ENCODE data around the gene GRXCR2. TPM values are rescaled to one million over a fixed set of nuclear protein-coding genes. Genes with fewer than 3 reads are reported as not detected.
"Not testable (repeated sequence)": the region's sequence is repeated elsewhere in the genome, so short reads cannot be mapped to it uniquely, and the experiment has no call there.

Gene GRXCR2
- total RNA-seq, 1 donor from 2014 or later: not detected

DNA sequence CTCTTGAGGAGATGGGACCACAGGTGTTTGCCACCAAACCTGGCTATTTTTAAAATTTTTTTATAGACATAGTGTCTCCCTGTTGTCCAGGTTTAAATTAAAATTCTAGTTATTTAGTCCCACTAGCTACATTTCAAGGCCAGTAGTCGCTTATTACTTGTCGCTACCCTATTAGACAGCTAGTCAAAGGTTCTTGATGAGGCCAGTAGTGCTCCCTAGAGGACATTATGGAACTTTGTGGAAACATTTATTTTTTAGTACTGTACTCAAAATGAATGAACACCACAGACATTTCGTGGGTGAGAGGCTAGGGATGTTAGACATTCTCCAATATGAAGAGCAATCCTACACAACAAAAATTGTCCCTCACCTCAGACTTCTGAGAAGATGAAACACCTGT lies 14.4 kb upstream of the GRXCR2 start:
- intact Hi-C loops (cut with micrococcal nuclease): no loop called here

DNA sequence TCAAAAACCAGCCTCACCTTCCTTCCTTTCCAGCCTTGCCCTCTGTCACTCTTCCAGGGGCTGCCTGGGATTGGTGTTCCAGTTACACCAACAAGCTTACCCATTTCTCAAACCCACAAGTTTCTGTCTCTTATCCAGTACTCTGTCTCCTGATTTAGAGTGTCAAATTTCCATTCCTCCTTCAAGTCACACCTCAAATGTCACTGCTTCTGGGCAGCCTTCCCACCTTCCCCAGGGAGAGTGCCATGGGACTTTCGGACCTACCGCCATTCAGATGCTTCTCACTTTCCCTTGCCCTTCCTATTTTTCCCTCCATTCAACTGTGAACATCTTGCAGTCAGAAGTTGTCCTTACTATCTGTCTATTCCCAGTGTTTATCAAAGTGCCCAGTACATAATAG lies 2.0 kb upstream of the GRXCR2 start:
- intact Hi-C loops (cut with micrococcal nuclease): no loop called here

DNA sequence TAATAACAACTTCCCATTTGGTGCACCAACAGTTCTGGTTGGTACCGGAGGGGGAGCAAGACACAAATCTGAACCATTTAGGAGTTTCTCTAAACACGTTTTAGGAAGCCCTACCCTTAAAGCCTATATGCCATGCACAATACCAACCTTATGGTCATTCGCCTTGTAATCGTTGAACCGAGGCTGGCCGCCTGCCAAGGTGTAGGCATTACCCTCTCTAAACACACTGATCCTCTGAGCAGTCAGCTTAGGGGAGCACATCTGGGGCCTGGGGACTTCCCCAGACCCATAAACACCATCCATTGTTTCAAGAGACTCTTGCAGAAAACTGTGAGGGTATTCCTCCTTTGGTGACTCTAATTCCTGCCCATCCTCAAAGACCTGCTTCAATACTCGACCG lies 328 bp downstream of the GRXCR2 start:
- intact Hi-C loops (cut with micrococcal nuclease): no loop called here

DNA sequence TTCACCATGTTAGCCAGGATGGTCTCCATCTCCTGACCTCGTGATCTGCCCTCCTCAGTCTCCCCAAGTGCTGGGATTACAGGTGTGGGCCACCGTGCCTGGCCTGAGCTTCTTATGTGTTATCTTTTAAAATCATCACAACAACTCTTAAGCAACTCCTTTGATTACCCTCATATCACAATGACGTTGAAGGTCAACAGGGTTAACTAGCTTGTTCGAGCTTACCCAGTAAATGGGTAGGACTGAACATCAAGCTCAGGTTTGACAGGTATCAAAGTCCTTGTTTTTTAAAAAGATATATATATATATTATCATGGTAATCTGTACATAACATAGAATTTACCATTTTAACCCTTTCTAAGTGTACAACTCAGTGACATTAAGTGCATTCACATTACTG lies 3.1 kb downstream of the GRXCR2 start:
- intact Hi-C loops (cut with micrococcal nuclease): no loop called here

DNA sequence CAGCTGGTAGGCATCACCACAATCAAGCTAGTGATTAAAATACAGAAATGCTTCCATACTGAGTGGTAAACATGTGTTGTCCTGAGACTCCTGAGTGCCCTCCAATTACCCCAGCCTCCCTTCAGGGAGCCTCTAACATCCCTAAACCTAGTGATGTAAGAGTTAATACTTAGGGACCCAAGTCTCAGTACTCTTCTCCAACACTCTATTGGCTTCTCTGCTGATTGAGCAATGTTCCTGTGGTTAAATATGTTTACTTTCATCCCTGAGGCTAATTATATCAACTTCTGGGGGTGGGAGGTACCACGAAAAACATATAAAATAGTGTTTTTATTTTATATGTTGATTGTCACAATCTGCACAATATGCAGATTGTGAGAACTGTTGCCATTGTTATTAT lies 5.0 kb downstream of the GRXCR2 start:
- intact Hi-C loops (cut with micrococcal nuclease): no loop called here

DNA sequence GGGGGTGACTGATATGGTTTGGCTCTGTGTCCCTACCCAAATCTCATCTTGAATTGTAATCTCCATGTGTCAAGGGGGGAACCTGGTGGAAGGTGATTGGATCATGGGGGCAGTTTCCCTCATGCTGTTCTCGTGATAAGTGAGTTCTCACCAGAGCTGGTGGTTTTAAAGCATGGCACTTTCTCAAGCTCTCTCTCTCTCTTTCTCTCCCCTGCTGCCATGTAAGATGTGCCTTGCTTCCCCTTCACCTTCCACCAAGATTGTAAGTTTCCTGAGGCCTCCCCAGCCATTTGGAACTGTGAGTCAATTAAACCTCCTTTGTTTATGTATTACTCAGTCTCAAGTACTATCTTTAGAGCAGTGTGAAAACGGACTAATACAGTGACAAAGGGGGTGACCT lies 8.4 kb downstream of the GRXCR2 start:
- intact Hi-C loops (cut with micrococcal nuclease): not testable (repeated sequence)

DNA sequence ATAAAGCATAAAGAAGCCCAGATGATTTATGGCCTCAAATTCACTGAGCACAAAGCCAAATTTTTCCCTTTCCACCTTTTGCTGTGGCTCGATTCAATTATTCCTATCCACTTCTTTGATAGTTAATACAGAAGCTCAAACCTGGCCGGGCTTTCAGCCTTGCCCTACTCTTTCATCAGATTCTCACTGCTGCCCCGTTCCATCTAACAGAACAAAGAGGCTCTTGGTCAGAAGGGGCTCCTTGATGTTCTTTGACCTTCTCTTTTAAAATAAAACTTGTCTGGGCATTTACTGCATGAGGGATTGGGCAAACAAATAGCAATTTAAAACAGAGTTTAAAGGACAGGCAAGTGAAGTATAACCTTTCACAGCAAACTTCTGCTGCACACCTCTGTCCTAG lies 9.8 kb downstream of the GRXCR2 start:
- intact Hi-C loops (cut with micrococcal nuclease): no loop called here

DNA sequence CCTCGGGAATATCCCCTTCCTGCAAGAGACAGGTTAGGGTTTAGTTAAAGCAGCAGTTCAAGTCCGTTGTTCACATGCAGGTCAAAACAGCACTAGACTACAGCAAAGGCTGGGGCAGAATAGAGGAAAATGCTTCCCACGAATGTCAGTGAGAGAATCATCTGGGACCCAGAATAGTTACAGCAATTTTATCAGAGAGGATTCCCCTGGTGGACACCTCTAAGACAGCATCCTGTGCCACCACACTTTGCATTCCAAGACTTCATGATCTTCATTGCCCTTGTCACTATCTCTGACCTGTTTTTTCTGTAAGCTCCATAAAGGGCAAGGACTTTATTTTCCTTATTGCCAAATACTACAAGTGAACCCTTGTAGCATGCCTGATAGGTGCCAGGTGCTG lies 12.9 kb downstream of the GRXCR2 start:
- intact Hi-C loops (cut with micrococcal nuclease): no loop called here

DNA sequence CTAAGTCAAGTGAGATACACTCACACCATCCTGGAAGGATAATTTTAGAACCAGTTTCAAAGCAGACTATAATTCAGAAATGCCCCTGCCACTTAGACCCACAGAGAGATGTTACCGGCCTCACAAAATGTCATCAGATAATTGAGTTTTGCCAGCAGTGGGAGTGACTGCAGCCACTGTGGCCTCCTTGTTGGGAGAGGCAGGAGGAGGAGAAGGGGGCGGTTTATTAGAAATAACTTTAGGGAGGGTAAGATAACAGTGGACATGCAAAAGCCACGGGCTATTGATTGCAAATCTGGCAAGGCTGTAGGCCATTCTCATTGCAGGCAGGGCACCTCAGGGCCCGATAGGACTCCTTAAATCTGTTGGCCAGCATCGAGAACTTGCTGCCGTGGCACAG lies 13.4 kb downstream of the GRXCR2 start:
- intact Hi-C loops (cut with micrococcal nuclease): no loop called here

DNA sequence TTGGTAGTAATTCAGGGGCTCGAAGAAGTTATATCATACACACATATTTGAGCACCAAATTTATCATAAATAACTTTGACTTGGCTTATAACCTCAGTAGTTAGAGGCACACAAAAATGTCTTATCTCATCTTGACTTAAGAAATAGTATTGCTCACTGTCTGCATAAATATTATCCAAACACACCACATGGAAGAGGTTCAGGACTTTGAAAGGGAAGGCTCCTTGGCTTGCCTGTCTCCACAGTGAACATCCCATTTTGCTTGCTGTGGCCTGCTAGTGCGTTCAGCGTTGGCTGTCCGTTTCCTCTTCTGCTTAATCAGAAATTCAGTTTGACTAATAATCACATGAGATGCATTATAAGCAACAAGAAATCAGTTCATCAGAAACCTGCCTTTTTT lies 13.9 kb downstream of the GRXCR2 start:
- intact Hi-C loops (cut with micrococcal nuclease): no loop called here

DNA sequence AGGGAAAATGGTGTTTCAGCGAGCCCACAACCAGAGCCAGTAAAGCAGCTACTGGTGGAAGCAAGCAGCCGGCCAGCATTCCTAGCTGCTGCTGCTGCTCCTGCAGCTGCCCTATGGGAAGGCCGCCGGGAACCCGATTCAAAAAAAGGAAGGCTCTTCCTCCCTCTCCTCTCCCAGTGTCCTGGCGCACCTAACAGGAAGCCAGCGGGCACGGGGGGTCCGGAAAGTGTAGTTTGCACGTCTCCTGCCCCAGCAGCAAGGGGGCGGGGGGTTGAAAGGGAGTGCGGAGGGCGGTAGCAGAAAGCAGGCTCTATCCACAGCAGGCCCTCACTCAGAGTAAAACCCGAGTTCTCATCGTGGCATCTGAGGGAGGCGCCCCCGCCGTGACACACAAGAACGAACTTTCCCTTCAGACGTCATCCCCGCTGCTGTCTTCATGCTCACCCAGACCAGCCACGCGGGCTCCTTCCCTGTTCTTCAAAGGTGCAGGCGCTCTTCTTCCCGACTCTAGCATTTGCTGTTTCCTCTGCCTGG lies 16.5 kb downstream of the GRXCR2 start:
- intact Hi-C loops (cut with micrococcal nuclease): no loop called here

DNA sequence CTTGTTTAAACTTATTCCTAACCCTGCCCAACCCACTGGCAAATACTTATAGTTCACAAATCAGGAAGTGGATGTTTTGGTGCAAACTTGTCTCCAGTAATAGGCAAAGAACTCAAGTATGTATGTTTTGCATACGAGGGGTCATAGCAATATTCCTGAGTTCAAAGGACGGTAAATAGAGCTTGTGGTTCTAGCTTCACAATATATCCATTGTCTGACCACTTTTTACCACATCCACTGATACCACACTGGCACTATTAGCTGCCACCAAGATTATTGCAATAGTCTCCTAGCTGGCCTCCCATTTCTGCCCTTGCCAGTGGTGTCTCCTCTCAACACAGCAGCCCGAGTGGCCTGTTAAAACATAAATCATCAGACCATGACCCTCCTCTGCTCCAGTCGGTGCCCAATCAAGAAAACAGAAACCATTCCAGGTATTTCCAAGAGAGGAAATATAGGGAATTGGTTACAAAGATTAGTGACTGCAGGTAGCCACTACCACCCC lies 17.0 kb downstream of the GRXCR2 start:
- intact Hi-C loops (cut with micrococcal nuclease): no loop called here

DNA sequence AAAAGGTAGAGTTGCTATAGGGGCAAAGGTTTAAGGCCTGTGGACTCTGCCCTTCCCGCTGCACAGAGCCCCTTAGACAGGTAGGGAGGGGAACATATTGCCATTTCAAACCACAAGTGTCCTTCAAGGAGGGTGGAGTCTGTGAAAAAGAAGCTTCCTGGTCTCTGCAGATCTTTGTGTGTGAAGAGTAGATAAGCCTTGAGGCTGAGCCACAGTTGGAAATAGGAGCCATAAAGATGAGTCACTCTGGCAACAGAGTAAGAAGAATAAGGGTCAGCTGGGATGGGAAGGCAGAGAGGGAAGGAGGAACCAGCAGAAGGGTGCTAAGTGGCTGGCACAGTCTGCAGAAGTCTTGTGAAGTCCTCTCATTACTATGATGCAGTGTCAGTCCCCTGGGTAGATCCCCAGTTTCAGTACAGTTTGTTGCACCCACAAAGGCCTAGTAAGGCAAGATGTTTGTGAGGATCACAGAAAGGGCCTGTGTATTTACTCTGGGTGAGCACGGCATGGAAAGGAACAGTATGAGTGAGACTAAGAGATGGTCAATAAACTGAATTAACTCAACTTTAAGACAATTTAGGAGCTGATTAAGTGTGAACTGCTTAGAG lies 18.1 kb downstream of the GRXCR2 start:
- intact Hi-C loops (cut with micrococcal nuclease): no loop called here

DNA sequence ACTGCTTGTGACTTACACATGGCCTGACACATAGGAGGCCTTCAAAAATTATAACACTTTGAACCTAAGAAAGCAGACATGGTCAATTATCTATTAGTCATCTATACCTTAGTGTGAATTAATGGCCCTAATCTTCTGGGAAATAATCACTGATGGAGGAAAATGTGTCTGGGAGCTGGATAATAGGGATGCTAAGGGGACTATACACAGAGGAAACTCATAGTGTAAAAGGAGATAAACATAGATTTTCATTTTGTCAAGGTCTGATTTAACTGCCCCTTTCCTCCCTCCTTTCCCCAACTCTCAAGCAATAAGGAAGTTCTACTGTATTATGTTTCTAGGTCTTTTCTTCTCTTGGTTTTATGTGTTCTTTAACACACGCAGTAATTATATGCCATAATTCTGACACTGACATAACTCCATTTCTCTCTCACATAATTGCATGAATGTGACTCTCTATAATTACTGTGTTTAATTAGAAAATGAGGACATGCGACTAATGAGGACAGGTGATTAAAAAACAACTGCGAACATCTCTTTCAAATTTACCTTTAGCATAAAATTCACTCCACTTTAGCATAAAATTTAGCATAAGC lies 18.9 kb downstream of the GRXCR2 start:
- intact Hi-C loops (cut with micrococcal nuclease): no loop called here

DNA sequence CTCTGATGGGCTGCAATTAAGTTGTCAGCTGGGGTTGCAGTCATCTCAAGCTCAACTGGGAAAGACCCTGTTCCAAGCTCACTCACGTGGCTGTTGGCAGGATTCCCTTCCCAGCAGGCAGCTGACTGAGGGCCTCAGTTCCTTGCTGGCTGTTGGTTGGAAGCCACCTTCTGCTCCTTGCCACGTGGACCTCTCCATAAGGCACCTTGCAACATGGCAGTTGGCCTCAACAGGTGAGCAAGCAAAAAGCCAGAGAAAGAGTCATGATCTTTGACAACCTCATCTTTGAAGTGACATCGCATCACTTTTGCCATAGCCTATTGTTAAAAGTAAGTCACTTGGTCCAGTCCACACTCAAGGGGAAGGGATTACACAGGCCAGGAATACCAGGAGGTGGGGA lies 19.8 kb downstream of the GRXCR2 start:
- intact Hi-C loops (cut with micrococcal nuclease): no loop called here

DNA sequence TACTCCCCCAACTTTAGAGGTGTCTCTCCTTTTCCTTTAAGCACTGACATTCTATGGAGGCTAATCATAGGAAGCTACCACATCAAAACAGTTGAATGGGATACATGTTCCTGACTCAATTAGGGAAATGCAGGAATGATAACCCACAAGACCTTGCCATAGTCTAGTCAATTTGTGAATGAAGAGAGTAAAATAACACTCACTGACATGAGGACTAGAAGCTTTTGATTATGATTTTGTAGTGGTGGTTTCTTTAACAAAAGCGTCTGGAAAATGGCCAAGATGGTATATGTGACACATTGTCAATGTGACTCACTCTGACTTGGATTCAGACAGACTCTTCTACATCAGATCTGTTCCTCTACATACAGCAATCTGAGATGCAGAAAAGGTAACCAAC lies 24.0 kb downstream of the GRXCR2 start:
- intact Hi-C loops (cut with micrococcal nuclease): no loop called here

DNA sequence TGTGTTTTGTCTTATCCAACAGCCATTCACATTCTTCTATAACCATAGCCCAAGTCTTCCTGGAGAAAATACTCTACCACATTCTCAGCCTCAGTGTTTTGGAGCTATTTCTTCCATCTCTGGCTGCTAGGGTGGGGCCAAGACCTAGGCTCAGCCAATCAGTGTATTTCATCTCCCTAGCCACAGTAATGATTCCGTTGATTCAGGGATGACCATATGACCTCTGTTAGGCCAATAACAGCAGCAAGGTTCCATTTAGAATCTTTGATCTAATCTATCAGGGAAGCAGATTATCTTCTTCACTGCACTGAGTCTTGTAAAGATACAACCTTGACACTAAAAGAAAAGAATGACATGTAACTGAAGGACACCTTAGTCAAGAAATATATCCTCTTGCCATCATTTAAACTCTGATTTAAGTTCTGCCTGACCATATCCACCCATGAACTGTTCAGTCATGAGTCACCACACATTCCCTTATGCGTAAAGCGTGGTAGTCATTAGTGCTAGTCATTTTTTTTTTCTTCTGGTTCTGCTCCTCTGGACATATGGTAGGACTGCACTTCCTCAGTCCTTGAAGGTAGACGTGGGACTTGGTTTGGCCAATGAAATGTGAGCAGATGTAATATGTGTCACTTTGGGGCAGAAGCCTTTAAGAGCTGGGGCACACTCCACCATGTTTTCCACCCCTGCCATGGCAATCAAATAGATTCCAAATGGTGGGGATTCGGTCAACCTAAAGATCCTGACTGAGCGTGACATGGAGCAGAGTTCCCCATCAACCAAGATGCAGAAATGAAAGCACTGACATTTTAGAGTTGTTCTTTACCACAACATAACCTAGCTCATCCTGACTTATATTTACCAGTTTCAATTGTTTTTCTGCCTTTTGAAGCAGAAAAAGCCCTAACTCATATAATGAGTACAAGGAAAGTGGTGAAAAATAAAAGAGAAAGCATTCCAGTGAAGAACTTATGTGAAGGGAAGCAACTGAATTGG lies 25.0 kb downstream of the GRXCR2 start:
- intact Hi-C loops (cut with micrococcal nuclease): no loop called here

DNA sequence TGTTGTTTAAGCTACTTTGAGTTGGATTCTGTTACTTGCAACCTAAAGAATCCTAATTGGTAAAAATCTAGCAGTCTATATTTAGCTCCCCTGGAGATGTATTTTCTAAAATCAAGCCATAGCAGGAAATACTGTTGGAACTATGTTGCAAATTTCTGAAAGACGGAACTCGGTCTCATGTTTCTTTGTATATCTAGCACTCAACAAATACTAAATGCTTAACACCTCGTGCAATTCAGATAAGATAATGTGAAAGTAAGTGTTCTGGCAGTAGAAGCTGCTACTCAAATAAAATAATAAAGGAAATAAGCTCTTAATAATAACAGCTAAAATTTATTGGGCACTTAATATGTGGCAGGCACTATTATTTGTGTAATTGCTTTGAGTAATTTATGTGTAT lies 26.7 kb downstream of the GRXCR2 start:
- intact Hi-C loops (cut with micrococcal nuclease): no loop called here

DNA sequence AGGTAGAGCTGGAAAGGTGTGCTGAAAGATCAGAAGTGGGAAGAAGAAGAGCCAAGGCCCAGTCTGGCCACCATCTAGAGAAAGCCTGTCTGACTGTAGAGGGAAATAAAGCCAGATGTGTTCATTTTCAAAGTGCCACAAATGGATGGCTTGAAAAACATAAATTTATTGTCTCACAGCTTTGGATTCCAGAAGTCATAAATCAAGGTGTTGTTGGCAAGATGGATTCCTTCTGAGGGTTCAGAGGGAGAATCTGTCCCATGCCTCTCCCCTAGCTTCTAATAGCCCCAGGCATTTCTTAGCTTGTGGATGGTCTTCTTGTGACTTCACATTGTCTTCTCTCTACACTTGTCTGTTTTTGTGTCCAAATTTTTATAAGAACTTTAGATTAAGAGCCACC lies 31.5 kb downstream of the GRXCR2 start:
- intact Hi-C loops (cut with micrococcal nuclease): no loop called here

DNA sequence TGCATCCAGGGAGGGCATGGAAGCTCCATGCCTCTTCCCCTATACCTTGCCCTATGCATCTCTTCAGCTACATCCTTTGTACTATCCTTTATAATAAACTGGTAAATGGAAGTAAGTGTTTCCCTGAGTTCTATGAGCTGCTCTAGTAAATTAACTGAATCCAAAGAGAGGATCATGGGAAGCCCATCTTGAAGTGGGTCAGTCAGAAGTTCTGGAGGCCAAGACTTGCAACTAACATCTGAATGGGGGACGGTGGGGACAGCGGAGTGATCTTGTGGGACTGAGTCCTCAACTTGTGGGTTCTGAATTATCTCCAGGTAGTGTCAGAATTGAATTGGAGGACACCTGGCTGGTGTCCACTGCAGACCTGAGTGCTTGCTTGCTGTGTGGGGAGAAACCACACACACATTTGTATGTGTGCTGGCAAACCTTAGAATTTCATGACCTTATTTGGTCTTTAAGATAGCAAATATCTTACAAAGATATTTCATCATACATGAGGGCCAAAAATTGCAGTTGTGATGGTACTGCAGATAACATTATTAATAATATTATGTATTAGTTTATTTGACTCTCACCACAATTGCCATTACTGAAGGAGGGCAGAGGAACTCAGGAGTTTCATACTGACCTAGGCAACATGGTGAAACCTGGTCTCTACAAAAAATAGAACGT lies 32.2 kb downstream of the GRXCR2 start:
- intact Hi-C loops (cut with micrococcal nuclease): no loop called here

DNA sequence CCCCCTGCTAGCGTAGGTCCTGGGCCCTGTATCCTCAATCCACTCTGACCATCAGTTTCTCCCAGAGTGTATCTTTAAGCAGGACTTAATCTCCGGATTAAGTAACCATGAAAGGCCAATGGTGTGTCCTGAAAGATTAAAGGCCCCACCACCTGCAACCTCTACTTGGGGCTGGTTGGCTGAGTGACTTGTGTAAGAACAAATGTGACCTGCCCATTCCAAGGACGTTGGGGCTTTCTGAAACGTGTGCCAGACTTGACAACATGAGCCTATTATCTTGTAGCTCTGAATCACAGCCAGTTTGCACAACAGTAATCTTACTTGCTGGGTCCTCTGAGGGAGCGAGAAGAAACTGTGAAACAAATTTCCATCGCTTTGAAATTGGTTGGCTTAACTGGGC lies 34.5 kb downstream of the GRXCR2 start:
- intact Hi-C loops (cut with micrococcal nuclease): loop anchor here (10.0 kb wide), 1 partner anchor 347 kb away; the partner anchor contains the start of gene LARS1

All from T-helper 1 cell treated with Interleukin-12 subunit alpha and Interleukin-12 subunit beta and Interleukin-4 antibody, amounts not matched to agents 30 ng/mL and 1 ng/mL, for 36 hours (primary cell).